NCI-H524 treated with DMSO at 0.1 percent for 48 hours (cell line): ENCODE results near the gene SLCO2A1.
"Not testable (repeated sequence)": the region's sequence is repeated elsewhere in the genome, so short reads cannot be mapped to it uniquely, and the experiment has no call there.

Experiments used
- DNase-seq: peaks from one replicate; lab custom pipeline; 2025; lab: John Stamatoyannopoulos, UW

The SLCO2A1 gene

DNA sequence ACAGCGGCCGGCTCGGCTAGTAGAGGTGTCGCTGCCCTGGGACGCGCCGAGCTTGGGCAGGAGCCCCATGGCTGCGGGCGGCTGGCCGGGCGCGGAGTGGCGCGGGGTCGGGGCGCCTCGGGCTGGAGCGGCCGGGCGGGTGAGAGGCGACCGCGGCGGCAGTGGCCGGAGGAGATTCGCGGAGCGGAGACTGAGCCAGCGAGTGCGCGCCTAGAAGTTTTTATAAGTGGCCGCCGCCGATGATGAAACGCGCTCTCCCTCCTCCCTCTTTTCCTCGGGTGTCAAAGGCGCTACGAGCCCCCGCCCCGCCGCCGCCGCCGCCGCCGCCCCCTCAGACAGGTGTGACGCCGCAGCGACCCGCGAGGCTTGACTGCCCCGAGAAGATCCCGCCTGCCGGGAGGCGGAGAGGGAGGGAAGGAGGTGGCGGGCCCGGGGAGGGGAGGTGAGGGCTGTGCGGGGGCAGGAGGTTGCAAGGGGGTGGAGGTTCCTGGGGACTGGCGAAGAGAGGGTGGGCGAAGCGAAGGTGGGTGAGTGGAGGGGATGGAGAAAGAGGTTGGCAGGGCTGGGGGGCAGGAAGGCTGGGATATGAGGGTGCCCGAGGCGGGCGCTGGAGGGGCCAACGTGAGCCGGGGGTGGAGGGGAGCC, at the start of gene SLCO2A1:
TSS of gene SLCO2A1 (minus strand) at position 192 of the 645 bp plus-strand sequence. CDS start at position 69, 123 bp downstream.
- no peak for DNase-seq

DNA sequence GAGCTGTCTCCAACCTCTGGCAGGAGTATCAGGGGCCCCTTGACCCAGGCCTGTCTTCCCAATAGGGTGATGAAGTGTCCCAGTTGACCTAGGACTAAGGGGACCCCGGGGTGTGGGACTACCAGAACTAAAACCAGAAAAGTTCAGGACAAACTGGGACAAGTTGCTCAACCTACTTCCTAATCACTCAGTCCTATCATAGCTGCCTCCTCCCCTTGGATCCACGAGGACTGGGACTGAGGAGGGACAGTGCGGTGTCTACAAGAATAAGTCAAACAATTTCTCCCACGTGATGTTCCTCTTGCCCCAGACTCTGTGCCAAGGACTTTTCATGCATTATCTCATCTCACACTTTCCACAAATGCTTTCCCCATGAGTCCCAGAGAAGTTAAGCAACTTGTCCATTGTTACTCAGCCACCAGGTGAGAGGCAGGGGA, 49.4 kb upstream of the SLCO2A1 start:
- no peak for DNase-seq

DNA sequence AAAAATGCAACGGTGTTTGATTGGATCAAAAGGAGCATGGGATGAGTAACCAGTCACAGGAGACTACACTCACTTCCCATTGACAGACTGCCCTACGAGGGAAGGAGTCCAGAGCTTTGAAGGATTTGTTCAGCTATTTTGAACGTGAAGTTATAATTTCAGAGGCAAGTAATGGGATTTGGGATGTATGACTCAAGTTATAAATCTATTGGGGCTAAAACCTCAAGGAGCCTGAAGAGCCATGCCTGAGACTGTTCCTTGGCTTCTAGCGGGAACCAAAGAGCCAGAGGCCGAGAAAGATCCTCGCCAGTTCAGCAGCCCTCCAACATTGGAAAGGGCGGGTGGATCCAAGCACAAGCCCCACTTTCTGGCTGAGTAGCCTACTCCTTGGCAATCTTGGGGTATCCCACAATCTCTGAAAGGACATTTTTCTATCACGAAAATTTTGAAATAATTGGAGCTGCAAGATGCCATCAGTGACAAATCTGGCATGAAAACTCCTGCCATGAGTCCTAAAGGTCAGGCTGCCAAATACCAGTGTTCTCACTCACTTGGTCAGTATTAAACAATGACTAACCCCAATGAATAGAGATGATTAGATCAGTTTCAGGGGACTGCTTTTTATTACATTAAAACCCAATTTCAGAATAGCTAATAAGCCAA, 48.6 kb upstream of the SLCO2A1 start:
- no peak for DNase-seq

DNA sequence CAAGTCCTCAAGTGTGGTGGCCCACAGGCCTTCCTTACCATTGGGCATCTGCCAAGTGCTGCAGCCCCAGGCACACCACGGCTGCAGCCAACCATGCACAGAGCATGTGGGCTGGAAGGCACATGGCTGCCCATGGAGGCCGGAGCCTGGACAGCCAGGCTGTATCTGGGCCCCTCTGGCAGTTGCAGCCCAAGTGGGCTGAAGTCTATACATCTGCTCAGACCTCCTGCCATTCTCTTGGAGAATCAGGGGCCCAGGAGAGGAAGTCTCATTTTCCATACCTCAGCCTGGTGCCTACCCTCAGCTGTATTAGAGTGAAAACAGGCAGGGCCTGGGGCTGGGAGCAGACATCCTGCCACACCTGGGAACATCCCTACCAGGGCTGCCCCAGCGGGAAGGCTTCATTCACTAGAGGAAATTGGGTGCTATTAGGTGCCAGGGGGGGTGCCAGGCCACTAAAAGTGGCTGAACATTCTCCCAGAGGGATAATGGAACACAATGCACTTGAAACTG, 48.0 kb upstream of the SLCO2A1 start:
- DNase-seq, result no peak

DNA sequence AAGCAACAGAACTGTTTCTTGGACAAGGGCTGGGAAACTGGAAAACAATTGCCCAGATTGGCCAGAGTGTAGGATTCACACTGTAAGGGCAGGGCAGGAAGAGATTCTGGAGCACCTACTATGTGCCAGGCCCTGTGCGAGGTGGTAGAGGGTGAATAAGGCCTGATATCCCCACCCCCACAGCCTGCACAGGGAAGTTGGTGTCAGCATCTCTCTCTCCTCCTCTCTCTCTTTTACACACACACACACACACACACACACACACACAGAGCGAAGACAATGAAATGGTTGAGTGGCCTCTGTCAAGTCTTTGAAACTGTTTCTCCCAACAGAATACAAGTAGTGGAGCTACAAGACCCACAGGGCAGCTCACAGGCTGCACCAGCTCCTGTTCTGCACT, 47.1 kb upstream of the SLCO2A1 start:
- no peak for DNase-seq

DNA sequence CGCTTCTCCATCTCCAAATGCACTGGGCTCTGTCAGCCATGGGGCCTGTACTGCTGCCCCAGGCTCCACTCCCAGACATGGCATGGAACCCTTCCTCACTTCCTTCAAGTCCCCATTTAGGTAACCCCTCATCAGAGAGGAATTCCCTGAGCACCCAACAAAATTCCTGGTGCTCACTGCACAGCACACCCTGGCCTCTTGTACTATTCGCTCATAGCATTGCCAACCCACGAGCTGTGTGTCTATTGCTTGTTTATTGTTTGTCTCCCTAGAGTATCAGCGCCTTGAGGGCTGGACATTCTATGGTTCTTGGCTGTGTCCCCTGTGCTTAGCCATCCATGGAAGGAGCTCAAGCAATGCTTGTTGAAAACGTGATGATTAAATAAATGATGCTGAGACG, 46.1 kb upstream of the SLCO2A1 start:
- no peak for DNase-seq

DNA sequence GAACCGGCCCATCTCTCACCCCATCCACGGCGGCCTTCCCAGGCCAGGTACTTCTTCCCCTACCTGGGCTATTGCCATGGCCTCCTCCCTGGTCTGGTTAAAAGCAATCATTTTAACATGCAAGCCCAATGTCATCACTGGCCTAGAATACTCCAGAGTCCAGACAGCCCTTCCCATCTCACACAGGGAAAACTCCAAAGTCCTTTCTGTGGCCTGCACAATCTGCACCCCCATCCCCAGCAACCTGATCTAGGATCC, 45.8 kb upstream of the SLCO2A1 start:
- DNase-seq, result no peak

DNA sequence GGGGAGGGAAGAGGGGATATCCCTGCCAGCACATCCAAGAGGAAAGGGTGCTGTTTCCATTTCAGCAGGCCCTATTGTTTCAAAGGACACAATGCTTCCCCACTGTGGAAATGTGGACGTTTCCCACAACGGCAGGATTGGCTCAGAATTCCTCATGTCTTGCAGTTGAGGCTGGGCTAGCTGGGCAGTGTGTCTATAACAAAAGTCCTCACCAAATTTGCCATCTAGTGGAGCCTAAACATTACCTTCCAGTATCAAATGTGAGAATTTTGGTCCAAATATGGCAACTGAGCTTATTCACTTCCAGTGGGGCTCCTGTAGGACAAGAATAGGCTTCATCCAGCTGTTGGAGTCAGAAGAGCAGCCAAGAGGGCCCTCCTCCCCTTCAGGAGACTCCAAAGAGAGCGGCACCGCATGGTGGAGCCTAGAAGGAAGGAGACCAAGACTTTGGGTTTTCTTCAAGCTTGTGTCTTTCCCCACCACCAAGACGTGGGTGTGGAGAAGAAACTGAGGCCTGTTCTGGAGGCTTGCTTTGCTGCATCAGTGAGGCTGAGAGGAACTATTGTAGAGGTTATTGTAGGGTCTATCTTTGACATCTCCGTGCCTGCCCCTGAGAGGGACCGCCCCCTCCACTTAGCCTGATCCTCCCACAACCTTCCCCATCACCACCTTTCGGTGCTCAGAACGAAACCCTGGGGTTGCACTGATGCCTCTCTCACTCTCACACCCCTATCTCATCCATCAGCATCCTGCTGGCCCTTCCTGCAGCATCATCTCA, 45.3 kb upstream of the SLCO2A1 start:
- DNase-seq, result no peak

DNA sequence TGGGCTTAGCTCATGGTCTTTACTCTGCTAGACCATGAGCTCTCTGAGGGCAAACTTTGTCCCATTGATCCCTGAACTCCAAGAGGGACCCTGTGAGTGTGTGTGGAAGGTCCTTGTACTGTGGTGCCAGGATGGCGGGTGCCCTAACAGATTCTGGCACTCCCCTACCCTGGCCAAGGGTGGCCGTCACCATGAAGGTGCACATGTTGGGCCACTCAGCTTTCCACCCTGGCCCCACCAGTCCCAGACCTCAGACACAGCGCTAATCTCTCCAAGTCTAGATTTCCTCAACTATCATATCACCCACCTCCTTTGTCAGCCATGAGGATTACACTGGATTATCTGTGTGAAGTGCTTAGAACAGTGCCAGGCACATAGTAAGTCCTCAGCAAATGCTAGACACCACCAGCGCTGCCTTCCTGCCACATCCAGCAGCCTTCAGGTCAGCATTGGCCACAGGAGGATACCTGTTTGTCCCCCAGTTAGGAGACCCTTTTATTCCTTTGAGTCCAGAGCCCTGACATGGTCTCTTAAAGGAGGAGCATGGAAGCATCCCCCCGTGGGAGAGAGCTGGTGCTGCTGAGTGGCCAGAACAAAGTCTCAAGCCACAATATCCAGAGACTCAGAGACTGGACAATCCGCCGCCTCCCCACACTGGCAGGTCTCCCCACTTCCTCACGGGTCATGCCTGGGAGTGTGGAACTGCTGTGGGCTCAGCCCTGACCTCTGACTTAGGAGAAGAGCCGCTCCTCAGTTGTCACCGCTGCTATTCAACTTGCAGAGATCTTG, 44.5 kb upstream of the SLCO2A1 start:
- no peak for DNase-seq

DNA sequence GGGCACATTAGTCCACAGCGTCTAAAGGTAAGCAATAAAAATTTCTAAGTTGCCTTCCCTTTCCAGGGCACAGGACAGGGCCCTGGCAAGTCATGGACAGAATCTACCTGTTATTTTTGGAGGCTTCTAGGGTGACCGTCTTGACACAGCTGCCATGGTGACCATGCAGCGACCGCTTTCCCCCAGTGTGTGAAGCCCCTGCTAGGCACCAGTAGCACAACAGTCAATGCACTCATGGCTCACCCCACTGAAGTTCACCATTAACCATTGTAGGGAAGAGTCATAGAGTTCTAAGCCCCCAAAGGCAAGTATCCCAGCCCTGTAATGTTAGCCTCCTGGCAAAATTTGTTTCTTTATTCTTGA, 43.8 kb upstream of the SLCO2A1 start:
- no peak for DNase-seq

DNA sequence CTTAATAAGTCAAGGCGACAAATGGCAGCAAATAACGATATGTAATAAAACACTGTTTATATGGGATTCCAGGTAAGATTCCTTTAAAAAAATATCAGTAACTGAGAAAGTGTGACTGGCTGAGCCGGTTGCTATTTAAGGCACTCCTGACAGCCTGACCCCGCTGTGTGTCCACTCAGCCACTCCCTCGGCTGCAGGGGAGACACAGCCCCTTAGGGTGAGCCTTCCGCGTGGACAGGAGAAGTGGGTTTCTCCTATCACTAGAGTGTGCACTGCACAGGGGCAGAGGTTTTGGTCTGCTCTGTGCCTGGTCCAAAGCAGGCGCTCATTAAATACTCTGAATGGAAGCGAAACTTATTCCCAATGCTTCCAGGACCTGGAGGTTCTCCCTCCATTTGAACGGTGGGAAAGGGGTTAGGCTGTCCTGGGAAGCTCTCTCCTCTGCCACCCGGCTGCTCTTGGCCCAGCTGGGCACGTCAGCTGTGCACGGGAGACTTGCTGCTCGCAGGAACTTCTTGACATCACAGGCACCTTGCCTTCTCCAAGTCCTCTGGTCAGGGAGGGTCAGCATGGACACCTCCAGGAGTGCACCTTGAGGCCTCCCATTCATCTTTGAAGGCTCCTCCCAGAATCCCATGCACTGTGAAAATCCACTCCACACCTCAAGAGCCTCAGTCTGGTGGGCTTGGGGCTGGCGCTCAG, 43.3 kb upstream of the SLCO2A1 start:
- DNase-seq, result no peak

DNA sequence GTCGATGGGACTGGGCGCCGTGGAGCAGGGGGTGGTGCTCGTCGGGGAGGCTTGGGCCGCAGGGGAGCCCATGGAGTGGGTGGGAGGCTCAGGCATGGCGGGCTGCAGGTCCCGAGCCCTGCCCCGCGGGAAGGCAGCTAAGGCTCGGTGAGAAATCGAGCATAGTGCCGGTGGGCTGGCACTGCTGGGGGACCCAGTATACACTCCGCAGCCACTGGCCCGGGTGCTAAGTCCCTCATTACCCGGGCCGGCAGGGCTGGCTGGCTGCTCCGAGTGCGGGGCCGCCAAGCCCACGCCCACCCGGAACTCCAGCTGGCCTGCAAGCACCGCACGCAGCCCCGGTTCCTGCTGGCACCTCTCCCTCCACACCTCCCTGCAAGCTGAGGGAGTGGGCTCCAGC, 40.6 kb upstream of the SLCO2A1 start:
- not testable (repeated sequence) for DNase-seq

DNA sequence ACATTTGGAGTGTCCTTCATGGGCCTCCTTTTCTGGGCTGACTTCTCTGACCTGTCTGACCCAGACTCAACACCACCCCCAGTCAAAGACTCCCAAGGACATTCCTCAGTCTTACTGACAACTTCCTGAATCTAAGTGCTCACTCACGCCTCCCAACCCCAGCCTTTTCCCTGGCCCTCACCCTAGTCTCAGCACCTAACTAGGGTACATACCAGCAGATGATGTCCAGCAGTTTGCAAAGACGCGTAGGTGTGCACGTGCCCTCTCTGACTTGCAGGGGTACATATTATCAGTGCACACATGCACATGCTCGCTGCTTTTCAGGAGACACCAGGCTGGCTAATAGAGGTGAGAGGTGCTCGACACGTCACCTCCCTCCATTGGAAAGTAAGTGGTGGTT, 38.7 kb upstream of the SLCO2A1 start:
- no peak for DNase-seq

DNA sequence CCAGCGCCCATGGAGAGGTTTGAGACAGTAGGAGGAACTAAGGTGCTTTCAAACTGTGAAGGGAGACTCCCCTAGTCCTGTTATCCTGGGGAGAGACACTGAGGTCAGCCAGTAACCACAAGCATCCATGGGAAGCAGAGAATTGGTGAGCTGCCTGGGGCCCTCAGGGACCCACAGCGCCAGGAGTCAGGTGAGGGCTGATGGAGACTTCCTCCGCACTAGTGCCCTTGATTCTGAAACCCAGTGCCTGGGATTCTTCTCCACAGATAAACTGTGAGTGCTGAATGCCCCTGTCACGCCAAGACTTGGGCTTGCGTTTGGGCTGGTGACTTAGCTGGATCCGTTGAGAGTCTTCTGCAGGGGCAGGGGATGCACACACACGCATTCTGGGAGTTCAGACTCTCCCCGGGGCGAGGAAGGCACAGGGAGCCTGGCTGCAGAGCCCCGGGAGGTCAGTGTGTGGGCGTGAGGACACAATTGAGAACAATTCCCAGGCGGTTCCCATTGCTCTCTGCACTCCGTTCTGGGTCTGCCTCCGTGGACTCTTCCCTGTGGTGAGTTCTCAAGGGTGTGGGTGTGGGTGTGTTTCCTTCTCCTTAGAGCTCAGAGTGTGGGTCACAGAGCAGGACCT, 37.9 kb upstream of the SLCO2A1 start:
- DNase-seq, result no peak

DNA sequence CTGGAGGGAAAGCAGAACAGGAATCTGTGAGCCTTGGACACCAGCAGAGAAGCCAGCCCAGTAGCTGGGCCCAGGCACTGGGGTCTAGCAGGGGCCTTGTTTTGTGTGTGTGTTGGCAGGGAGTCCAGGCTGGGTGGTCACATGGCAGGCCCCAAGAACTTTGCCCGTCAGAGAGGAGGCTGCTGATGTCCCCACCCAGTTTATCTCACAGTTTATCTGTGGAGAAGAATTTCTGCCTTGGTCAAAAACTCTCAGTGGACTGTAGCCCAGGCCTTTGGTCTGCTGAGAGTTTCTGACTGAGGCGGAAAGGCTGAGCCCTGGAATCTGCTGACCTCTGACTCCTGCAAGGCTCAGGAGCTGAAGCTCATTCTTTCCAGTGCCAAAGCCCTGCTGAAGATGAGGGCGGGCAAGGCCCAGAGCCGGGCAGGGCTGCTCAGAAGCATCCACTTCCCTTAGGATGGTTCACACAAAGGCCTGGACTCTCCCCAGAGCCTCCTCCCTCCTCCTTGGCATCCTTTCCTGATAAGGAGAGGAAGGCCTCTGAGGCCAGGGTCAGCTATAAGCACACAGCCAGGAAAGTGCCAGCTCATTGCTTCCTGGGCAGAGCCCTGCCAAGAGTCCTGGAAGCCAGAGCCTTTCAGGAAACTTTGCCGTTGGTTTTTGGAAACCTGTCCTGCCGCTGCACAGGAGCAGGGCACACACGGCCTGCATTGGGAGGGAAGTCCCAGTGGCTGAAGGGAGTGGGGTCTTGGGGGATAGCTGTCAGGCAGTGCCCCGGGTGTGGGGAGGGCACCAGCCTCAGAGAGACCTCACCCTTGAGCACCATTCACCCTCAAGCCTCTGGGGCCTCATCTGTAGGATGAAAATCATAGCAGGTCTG, 37.2 kb upstream of the SLCO2A1 start:
- no peak for DNase-seq

DNA sequence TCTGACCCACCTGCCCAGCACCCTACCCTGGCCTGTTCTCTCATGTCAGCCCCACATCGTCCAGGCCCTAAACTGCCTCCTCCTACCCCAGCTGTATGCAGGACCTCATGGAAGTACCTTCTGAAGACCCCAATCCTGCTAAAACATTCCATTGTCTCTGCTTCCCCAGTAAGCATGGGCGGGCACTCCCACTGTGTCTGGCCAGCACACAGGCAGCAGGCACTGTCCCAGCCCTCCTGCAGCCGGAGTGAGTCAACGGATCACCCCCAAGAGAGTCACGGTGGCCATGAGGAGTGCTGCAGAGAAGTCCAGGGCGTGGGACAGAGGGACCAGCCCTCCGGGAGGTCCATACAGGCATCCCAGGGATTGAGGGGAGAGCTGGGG, 36.4 kb upstream of the SLCO2A1 start:
- DNase-seq, result no peak

DNA sequence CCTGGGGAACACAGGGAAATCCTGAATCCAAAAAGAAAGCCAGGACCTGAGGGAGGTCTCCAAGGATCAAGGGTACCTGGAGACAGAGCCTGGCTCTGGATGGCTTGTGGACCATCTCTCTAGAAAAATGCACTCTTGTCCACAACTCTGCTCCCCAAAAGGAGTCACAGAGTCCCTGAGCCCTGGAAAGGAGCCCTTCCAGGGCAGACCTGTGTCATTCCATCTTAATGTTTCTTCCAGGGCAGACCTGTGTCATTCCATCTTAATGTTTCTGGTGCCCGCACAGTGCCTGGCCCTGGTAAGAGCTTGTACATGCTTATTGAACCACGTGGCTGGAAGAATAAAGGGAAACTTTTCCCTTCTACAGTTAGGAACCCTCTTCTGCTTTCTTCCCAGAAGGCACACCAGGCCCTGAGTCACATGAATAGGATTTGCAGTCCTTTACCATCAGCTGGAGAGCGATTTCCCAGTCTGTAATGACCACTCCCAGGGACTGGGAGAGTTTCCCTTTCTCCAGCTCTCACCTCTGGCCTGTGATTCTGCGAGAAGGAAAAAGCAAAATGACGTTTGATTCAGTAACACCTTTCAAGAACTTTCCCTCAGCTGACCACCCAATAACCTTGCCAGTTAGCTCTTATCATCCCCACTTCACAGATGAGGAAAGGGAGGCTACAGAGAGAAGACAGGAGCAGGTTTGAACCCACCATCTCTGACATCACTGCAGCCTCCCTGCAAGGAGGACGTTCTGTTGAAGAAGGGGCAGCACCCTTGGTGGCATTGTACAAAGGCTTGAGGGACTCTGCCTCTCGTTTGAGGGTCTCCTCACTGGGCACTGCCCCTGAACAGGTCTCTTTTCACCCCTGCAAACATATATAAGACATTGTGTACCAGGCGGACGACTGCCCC, 35.8 kb upstream of the SLCO2A1 start:
- DNase-seq, result no peak

DNA sequence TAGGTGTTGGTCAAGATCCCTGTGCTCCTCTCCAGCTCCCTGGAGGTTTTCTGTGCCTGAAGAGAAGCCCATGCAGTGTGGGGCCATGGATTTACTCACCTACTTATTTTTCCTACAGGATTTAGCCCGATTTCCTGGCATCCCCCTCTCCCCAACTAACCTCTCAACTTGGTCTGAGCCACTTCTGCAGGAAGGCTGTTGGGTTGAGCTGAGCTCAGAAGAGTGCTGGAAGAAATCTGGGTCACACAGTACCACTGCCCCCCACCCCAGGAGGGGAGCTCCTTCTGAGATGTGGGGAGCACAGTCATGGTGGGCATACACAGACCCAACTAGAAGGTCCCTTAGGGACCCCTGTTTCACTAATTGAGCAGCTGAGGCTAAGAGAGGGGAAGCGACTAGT, 34.4 kb upstream of the SLCO2A1 start:
- DNase-seq, result no peak

DNA sequence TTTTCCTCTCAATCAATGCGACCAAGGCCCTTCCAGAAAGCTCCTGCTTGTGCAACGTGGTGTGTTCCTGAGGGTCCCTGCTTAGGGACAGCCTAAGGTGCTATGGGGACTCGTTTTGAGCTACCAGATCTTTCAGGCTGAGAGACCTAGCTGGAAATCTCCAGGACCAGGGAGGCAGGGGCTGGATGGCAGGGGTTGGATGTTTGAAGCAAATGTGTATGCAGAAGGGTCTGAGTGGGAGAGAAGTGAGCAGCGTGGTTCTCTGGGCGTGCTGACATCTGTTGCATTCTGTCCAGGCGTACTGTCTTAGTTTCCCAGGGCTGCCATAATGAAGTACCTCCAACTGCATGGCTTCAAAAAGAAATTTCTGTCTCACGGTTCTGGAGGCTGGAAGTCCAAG, 31.7 kb upstream of the SLCO2A1 start:
- DNase-seq, result no peak
